ENCODE results near the gene ODAPH. TPM values are rescaled to one million over a fixed set of nuclear protein-coding genes. Genes with fewer than 3 reads are reported as not detected.
"Not testable (repeated sequence)": the region's sequence is repeated elsewhere in the genome, so short reads cannot be mapped to it uniquely, and the experiment has no call there.

ODAPH gene
- polyA plus RNA-seq, 3 donors = 0.13 to 0.51 TPM; not detected in 1

DNA sequence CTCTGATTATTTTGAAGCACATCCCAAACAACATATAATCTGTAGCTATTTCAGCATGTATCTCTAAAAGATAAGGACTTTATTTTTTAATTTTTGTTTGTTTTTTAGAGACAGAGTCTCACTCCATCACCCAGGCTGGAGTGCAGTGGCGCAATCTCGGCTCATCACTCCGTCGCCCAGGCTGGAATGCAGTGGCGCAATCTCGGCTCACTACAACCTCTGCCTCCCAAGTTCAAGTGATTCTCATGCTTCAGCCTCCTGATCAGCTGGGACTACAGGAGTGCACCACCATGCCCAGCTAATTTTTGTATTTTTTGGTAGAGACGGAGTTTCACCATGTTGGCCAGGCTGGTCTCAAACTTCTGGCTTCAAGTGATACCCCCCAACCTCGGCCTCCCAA, 11.6 kb upstream of the ODAPH start:
- not testable (repeated sequence) for DNase-seq

DNA sequence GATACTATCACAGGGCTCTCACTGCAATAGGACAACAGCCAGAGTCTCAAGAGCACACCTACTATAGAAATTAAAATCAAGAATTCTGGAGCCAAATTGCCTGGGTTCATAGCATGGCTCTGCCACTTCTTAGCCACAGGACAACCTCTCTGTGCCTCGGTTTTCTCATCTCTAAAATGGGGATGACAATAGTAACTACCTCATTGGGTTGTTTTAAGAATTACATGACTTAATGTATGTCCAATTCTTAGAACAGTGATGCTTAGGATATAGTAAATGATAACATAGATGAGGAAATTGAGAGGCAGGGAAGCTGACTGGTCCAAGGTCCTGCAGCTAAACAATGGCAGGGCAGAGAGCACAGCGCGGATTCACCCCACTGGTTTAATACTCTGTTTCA, 11.0 kb upstream of the ODAPH start:
- no peak for DNase-seq

DNA sequence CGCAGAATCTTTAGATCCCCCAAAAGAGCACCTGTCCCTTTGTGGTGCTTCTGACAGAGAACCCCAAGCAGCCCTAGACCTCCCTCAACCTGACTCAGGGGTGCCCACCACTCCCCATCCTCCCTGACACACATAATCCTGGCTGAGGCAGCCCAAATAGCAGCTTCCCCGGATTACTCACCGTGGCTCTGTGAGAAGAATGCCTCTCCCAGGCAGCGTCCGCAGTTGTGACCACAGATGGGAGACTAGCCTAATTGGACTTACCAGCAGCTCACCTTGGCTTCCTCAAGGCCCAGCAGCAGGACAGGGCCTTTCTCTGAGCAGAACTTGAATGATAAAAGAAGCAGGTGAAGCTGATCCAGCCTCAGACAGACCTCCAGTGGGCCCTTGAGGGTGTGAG, 10.3 kb upstream of the ODAPH start:
- DNase-seq = no peak

DNA sequence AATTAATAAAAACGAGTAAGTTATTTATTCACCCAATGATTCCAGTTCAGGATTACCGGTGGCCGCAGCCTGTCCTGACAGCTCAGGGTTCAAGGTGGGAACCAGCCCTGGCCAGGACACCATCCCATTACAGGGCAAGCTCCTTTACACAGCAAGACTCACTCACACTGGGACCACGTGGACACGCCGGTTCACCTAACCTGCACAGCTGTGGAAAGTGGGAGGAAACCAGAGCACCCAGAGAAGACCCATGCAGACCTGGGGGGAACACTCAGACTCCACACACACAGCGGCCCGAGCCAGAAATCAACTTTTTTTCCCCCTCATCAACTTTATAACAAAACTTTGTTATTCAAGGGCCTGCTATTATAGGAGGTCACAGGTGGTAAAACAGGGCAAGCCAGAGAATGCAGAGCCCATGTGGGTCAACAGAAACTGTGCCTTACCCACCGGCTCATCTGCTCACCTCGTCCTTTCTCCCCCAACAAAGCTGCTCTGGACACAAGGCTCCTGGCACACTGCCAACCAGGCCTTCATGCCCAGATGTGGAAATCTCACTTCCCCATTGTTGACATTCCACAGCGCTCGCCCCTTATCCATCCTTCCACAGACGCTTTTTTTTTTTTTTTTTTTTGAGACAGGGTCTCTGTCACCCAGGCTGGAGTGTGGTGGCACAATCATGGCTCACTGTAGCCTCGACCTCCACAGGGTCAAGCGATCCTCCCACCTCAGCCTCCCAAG, 8.0 kb upstream of the ODAPH start:
- peak; percentile 19 for DNase-seq

DNA sequence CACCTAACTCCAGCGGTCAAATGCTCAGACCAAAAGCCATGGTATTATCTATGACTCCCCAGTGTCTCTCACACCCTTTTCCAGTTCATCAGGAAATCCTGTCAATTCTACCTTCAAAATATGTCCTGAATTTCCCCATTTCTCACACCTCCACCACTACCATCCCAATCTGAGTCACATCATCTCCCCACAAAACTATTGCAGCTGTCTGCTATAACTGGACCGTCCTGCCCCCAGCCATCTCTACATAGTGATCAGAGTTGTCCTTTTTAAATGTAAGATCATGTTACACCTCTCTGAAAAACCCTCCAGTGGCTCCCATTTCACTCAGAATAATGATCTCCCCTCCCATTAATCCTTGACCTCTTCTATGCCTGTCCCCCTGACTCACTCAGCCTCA, 6.8 kb upstream of the ODAPH start:
- DNase-seq = no peak

DNA sequence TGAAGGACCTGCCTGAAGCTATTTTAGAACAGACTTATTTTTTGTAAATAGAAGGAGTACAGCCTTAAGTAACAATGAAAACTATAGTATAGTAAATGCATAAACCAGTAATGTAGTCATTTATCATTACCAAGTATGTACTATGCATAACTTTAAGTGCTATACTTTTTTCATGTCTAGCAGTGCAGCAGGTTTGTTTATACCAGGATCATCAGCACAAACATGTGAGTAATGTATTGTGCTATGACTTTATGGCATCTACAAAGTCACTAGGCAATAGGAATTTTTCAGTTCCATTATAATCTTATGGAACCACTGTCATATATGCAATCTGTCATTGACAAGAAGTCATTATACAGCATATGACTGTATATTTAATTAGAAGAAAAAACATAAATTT, 3.4 kb upstream of the ODAPH start:
- no peak for DNase-seq

DNA sequence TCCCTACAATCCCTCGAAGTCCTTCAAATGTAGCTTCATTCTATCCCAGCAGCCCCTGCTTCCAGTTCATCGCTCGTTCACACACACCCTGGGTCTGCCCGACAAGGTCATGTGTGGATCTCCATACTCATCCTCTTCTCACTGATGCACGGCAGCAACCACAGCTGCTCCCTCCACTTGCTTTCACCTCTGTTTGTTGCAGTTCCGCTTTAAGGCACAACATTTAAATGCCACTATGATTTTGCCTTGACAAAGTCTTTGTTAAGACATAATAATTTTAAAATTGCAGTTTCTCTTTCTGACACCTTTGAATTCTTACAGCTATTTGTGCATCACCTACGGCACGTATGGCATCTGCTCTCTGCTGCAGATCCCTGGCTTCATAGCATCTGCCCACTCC, 1.8 kb downstream of the ODAPH start:
- no peak for DNase-seq

DNA sequence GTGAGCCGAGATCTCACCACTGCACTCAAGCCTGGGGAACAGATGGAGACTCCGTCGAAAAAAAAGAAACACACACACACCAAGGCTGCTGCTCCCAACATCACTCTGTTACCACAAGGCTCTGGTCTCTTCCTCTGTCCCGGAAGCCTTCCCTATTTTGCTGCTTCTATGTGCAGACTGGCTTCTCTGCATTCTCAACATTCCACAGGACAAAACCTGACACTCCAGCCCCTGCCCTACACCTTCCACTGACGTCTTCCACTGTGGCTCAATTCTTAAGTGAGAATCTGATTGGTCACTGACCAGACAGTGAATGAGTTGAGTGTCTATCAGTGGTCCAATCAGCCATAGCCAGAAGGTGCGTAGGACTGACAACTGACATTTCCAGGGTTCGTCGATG, 5.9 kb downstream of the ODAPH start:
- no peak for DNase-seq

DNA sequence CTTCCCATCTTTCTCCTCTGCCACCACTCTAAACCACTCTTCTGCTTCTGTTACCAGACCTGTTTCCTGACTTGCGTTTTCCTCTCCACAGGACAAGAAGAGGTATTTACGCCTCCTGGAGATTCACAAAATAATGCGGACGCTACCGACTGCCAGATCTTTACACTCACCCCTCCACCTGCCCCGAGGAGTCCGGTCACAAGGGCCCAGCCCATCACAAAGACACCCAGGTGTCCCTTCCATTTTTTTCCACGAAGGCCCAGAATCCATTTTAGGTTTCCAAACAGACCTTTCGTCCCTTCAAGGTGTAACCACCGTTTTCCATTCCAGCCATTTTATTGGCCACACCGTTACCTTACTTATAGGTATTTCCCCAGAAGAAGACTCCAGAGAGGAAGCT, 8.2 kb downstream of the ODAPH start:
- no peak for DNase-seq

DNA sequence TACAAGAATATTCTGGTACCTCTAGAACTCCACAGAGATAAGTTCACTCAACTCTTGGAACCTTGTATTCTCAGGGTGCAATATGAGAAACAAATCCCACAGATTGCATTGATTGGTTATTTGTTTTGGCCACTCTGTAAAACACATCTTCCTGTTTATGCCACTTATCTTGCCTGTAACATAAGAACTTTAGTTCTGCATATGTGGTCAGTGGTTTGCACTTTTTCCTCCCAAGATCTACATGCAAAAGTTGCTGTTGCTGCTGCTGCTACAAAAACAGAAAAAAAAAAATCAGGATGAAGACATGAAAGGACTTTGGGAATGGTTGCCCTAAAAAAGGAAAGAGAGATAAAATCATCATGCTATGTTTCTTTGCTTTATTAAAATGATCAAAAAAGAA, 9.6 kb downstream of the ODAPH start:
- DNase-seq = no peak

DNA sequence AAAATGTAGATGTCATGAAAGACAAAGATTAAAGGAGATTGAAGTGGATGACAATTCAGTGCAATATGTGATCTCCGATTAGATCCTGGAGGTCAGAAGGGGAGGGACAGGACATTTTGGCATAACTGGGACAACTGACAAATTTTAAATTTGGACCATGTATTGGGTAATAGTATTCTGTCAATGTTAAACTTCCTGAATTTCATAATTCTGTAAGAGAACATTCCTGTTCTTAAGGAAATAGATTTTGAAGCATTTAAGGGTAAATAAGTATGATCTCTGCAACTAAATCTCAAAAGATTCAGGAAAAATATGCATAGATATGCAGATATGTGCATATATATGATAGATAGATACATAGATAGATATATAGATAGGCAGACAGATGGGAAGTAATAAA, 11.0 kb downstream of the ODAPH start:
- no peak for DNase-seq

DNA sequence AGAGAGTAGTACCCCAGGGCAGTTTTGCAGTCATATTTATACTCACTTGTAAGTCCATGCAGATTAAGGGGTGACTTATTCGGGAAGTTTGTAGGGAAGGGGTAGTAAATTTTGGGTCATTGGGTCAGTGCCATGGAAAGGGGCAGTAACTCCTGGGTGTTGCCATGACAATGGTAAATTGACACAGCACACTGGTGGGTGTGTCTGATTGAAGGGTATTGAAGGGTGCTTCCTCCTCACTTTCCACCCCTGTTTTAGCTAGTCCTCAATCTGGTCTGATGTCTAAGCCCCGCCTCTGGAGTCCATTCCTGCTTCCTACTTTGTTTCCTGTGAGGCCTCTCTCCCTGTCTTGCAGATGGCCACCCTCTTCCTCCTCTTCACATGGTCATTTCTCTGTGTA, 11.9 kb downstream of the ODAPH start:
- no peak for DNase-seq

DNA sequence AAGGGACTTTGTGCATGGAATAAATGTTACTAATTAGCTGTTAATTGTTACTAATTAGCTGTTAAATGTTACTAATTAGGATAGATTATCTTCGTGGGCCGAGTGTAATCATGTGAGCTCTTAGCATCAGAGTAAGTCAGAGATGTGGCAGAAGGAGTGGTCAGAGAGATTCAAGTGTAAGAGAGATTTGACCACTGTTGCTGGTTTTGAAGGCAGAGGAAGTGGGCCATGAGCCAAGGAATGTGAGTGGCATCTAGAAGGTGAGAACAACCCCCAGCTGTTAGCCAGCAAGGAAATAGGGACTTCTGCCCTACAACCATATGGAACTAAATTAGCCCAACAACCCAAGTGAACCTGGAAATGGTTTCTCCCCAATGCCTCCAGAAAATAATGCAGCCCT, 28.2 kb downstream of the ODAPH start:
- DNase-seq = no peak

DNA sequence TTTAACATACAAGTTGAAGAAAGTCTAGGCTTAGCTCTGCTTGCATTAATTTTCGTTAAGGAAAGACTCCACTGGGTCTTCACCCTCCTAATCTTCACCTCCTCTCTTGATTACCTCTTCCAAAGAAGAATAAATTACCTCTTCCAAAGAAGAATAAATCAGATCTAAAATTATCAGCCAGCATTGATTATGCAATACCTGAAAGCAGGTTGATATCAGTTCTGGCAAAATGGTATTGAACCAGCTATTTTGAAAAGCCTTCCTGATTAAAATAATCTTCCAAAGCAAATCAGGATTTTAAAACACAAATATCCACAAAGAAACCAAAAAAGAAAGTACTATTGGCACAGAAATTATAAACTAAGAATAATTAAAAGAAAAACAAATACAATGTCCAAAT, 37.5 kb downstream of the ODAPH start:
- DNase-seq = no peak

DNA sequence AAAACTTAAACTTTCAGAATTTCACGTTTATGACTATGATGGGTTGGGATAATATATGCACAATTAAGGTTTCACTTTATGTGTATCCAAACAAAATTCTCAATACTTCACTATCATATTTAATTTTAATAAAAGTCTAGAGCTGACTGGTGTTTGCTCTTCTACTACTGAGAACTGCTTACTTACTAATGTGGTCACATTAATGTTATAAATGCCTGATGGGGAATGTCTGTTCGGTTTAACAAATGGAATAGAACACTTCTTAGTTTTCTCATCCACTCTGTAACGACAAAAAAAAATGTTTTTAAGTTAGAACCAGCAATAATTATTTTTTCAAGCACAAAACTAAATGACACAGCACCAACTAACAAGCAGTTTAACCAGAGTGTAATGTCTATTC, 40.2 kb downstream of the ODAPH start:
- no peak for DNase-seq

DNA sequence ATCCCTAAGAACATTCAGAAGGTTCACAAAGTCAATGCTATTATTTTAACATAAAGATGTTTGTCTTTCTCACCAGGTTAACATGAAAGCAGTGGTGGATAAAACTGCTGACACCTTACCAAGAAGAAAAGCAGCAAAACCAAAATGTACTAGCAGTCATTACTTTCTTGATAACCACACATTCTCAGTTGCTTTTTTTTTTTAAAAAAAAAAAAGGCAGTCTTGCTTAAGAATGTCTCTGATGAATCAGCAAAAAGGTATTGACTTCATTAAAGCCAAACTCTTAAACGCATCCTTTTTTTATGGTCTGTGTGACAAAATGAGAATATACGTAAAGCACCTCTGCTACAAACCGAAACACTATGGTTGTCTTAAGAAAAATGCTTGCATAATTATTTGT, 42.5 kb downstream of the ODAPH start:
- DNase-seq = no peak

DNA sequence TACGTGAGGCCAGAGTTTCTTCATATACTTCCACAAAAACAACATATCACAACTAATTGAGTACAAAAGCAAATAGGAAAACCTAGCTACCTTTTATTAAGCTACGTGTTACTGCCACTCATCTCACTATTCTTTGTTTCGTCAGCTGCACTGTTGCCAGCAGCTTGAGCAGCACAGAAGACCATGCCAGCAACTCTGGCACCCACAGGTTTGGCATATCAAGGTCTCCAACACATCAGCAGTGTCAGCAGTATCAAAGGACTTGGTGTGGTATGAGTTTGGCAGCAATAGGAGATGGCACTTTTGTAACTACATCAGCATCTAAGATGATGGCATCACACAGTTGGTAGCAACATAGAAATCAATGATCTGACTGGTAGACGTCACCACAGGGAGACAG, 43.8 kb downstream of the ODAPH start:
- no peak for DNase-seq

DNA sequence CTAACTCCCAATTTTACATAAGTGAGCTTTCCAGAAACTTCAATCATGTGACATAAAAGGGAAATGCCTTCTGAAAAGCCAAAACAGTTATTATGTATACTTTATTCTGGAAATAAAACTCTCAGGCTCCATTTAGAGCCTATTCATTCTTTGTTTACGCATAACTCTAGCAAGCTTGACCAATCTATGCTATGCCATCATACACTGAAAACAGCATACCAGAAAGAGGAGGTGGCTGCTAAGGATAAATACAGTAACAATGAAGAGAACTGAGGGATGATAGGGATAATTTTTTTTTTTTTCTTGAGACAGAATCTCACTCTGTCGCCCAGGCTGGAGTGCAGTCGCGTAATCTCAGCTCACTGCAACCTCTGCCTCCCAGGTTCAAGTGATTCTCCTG, 50.1 kb downstream of the ODAPH start:
- no peak for DNase-seq

DNA sequence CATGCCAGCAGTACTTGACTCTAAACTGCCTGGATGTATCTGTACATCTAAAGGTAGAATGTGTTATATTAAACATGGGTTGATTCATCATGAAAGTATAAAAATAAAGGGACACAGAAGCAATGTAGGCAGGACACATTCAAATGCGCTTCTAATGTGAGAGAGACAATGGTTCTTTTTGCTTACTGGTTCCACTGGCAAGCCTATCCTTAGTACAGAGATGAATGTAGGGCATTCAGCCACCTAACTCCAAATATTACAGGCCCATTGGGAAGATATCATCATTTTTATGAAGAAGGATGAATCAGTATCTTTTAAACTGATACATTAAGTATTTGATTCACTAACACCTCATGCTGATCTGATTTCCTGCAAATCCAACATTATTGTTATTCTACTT, 56.4 kb downstream of the ODAPH start:
- no peak for DNase-seq

Other genes starting within 250 kb of the ODAPH start
- gene RCHY1, start 41.7 kb upstream of the ODAPH start, polyA plus RNA-seq (ENCODE audit: insufficient read length in 3 of 3) = 10 to 100 TPM; 46.0 to 50.9 (median 46.2) TPM
- 10 to 100 TPM; 15.9 to 33.7 (median 32.9) TPM for gene THAP6, start 41.6 kb upstream of the ODAPH start, polyA plus RNA-seq (ENCODE audit: insufficient read length in 3 of 3)
- gene CDKL2, start 74.5 kb downstream of the ODAPH start, polyA plus RNA-seq (ENCODE audit: insufficient read length in 3 of 3) = 10 to 100 TPM; 10.5 to 19.9 (median 10.6) TPM
- 100 to 1,000 TPM; 146 to 172 (median 149) TPM for gene G3BP2, start 117.3 kb downstream of the ODAPH start, polyA plus RNA-seq (ENCODE audit: insufficient read length in 3 of 3)
- gene USO1, start 168.5 kb downstream of the ODAPH start, polyA plus RNA-seq (ENCODE audit: insufficient read length in 3 of 3) = 10 to 100 TPM; 74.2 to 86.3 (median 74.9) TPM

Measured in renal pelvis (tissue), 4 donors.